Vagina (tissue), 2 donors: Measurements from ENCODE around the gene G2E3. TPM values are rescaled to one million over a fixed set of nuclear protein-coding genes. Genes with fewer than 3 reads are reported as not detected.
"Not testable (repeated sequence)": the region's sequence is repeated elsewhere in the genome, so short reads cannot be mapped to it uniquely, and the experiment has no call there.

Experiments used
- DNase-seq, 2 donors: peaks; one replicate each; pipeline ENCODE4 v3.0.0-alpha.2; 2017; ENCODE audit errors: extremely low spot score in 2 of 2
- H3K27ac ChIP-seq: fragments of 200-600 bp; sonication (generic); one replicate; pipeline ENCODE4 v1.5.1; 2019
- H3K27me3 ChIP-seq: fragments of 200-600 bp; sonication (generic); one replicate; pipeline ENCODE4 v1.5.1; 2019
- H3K36me3 ChIP-seq, 2 donors: fragments of 200-600 bp; sonication (generic); one replicate each; pipeline ENCODE4 v1.5.1; 2017 to 2019
- H3K4me1 ChIP-seq: fragments of 200-600 bp; sonication (generic); one replicate; pipeline ENCODE4 v1.5.1; 2019
- H3K4me3 ChIP-seq, 2 donors: fragments of 200-600 bp; sonication (generic); 1 replicate in 1 of 2; 2 replicates in 1 of 2; pipeline ENCODE4 v1.5.1; 2016 to 2019
- H3K9me3 ChIP-seq: fragments of 200-600 bp; sonication (generic); one replicate; pipeline ENCODE4 v1.5.1; 2019
- POLR2A ChIP-seq, 2 donors: fragments of 450-650 bp; IDR thresholded peaks; one replicate each; pipeline ENCODE4 v1.6.1; 2017; ENCODE audit warnings: antibody characterized with exemption in 2 of 2, mild to moderate bottlenecking in 2 of 2, moderate library complexity in 2 of 2
- POLR2AphosphoS5 ChIP-seq, 2 donors: sonication (generic); formaldehyde crosslinking; IDR thresholded peaks; one replicate each; pipeline ENCODE4 v1.9.0; 2017; ENCODE audit warnings: antibody characterized with exemption in 2 of 2, mild to moderate bottlenecking in 2 of 2, low read depth in 1 of 2; ENCODE audit not compliant: insufficient read depth in 1 of 2
- intact Hi-C: fragments of 100-400 bp; cut with DNase I; formaldehyde crosslinking; loops from one replicate; pipeline ENCODE4 v1.15.1; 2023
- total RNA-seq: library from RNA; depleted of rRNA; stranded (reverse); fragments of >200 nt; gene quantifications from one replicate; pipeline ENCODE4 v1.2.3, GENCODE V29; 2016
- TF ChIP-seq, protein P1 (sequence below), 3 experiments: fragments of 450-650 bp in 2 of 3; fragments of 200-600 bp in 1 of 3; sonication (generic) in 1 of 3; IDR thresholded peaks; one replicate each; pipeline ENCODE4 v1.5.1; 2017 to 2019; ENCODE audit warnings: antibody characterized with exemption in 3 of 3, mild to moderate bottlenecking in 2 of 3, moderate library complexity in 2 of 3

G2E3 gene
- total RNA-seq, 1 donor from 2014 or later: 7.4 TPM

DNA sequence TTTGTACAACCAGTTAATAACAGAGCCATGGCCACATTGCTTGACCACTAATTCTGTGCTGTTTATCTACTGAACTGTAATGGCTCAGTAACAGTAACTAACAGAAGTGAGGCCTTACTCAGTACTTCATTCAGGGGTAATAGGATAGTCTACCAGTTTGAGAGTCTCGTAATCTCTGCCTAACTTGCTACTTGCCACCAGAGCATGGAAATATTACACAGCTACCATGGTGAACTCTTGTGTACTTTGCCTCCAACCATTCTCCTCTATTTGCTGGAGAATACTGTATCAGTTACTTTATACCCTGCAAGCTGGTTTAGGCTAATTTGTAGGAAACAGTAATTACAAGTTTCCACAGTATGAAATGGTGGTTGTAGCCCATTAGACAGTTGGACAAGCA lies 73.8 kb downstream of the G2E3 start:
- no peak for TF ChIP-seq POLR2A (IDR thresholded peaks at IDR 0.05)
- TF ChIP-seq, protein P1, sequence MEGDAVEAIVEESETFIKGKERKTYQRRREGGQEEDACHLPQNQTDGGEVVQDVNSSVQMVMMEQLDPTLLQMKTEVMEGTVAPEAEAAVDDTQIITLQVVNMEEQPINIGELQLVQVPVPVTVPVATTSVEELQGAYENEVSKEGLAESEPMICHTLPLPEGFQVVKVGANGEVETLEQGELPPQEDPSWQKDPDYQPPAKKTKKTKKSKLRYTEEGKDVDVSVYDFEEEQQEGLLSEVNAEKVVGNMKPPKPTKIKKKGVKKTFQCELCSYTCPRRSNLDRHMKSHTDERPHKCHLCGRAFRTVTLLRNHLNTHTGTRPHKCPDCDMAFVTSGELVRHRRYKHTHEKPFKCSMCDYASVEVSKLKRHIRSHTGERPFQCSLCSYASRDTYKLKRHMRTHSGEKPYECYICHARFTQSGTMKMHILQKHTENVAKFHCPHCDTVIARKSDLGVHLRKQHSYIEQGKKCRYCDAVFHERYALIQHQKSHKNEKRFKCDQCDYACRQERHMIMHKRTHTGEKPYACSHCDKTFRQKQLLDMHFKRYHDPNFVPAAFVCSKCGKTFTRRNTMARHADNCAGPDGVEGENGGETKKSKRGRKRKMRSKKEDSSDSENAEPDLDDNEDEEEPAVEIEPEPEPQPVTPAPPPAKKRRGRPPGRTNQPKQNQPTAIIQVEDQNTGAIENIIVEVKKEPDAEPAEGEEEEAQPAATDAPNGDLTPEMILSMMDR (IDR thresholded peaks at IDR 0.05): no peak
- TF ChIP-seq POLR2AphosphoS5 (IDR thresholded peaks at IDR 0.05; ENCODE audit: insufficient read depth in 1 of 2, low read depth in 1 of 2): no peak
- DNase-seq: no peak
- Histone ChIP-seq H3K9me3 (no peaks in the 10 kb centered on the region), H3K27me3 (no peaks in the 10 kb centered on the region), H3K4me3 (no peak overlapping the region), H3K36me3 (peaks cover 0 to 15% of the 10 kb centered on the region in 2 donors), H3K27ac (no peak overlapping the region), H3K4me1 (no peaks in the 10 kb centered on the region)
- intact Hi-C loops: no loop called here

DNA sequence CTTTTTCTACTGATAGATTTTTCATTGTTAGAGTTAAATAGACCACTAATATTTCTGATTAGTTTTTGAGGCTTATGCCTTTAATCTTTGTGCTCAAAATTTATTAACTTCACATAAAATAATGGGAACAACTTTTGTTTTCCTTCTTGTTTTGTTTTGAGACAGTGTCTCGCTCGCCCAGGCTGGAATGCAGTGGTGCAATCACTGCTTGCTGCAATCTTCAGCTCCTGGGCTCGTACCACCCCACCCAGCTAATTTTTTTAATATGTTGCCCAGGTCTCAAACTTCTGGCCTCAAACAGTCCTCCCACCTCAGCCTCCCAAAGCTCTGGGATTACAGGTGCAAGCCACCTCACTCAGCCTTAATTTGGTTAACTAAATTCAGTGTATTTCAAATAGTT lies 80.0 kb downstream of the G2E3 start:
- no peak for DNase-seq
- intact Hi-C loops: no loop called here
- Histone ChIP-seq H3K36me3 (peaks cover 0 to 9% of the 10 kb centered on the region in 2 donors), H3K4me1 (no peaks in the 10 kb centered on the region), H3K9me3 (no peaks in the 10 kb centered on the region), H3K27me3 (no peaks in the 10 kb centered on the region), H3K4me3 (no peak overlapping the region), H3K27ac (no peak overlapping the region)
- TF ChIP-seq POLR2A (IDR thresholded peaks at IDR 0.05) (no peak), POLR2AphosphoS5 (IDR thresholded peaks at IDR 0.05; ENCODE audit: insufficient read depth in 1 of 2, low read depth in 1 of 2) (no peak)
- TF ChIP-seq, protein P1 (IDR thresholded peaks at IDR 0.05): no peak

DNA sequence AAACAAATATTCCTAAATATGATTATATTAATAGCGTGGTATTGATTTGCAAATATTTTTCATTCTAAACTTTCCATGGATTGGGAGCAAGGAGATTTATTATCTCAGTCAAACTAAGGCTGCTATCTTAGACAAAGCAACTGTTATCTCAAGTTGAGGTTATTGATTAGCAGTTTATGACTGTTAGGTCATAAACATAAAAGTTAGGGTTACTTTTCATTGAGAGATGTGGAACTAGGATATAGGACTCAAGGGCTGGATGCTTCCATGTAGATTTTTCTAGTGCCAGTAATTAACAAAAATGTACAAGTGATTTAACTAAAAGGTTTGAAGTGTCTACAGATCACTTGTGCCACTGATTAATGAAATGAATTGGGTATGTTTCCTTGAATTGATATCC lies 82.2 kb downstream of the G2E3 start:
- TF ChIP-seq POLR2A (IDR thresholded peaks at IDR 0.05): no peak
- TF ChIP-seq, protein P1 (IDR thresholded peaks at IDR 0.05): no peak
- TF ChIP-seq POLR2AphosphoS5 (IDR thresholded peaks at IDR 0.05; ENCODE audit: insufficient read depth in 1 of 2, low read depth in 1 of 2): no peak
- Histone ChIP-seq H3K4me1 (no peaks in the 10 kb centered on the region), H3K27me3 (no peaks in the 10 kb centered on the region), H3K36me3 (peaks cover 0 to 20% of the 10 kb centered on the region in 2 donors), H3K4me3 (no peak overlapping the region), H3K9me3 (no peaks in the 10 kb centered on the region), H3K27ac (no peak overlapping the region)
- DNase-seq: no peak
- intact Hi-C loops: no loop called here

DNA sequence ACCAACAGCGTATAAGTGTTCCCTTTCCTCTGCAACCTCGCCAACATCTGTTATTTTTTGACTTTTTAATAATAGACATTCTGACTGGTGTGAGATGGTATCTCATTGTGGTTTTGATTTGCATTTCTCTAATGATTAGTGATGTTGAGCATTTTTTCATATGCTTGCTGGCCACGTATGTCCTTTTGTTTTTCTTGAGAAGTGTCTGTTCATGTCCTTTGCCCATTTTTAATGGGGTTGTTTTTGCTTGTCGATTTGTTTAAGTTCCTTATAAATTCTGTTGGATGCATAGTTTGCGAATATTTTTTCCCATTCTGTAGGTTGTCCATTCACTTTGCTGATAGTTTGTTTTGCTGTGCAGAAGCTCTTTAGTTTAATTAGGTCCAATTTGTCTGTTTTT lies 85.5 kb downstream of the G2E3 start:
- H3K4me1 ChIP-seq, intact Hi-C loops, H3K27me3 ChIP-seq, DNase-seq, H3K4me3 ChIP-seq, H3K9me3 ChIP-seq, H3K27ac ChIP-seq: not testable (repeated sequence)
- H3K36me3 ChIP-seq: peaks cover 0 to 25% of the 10 kb centered on the region in 2 donors

DNA sequence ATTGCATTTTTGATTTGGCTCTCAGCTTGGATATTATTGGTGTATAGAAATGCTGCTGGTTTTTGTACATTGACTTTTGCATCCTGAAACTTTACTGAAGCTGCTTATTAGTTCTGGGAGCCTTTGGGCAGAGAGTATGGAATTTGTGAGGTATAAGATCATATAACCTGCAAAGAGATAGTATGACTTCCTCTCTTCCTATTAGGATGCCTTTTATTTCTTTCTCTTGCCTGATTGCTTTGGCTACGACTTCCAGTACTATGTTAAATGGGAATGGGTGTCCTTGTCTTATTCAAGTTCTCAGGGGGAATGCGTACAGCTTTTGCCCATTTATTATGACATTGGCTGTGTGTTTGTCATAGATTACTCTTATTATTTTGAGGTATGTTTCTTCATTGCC lies 86.6 kb downstream of the G2E3 start:
- no peaks in the 10 kb centered on the region for H3K4me1 ChIP-seq
- intact Hi-C loops: no loop called here
- no peak overlapping the region for H3K4me3 ChIP-seq
- H3K27me3 ChIP-seq: no peaks in the 10 kb centered on the region
- peaks cover 0 to 37% of the 10 kb centered on the region in 2 donors for H3K36me3 ChIP-seq
- no peaks in the 10 kb centered on the region for H3K9me3 ChIP-seq
- no peak for DNase-seq
- H3K27ac ChIP-seq: no peak overlapping the region
- TF ChIP-seq, protein P1 (IDR thresholded peaks at IDR 0.05): no peak
- TF ChIP-seq POLR2AphosphoS5 (IDR thresholded peaks at IDR 0.05; ENCODE audit: insufficient read depth in 1 of 2, low read depth in 1 of 2): no peak
- no peak for TF ChIP-seq POLR2A (IDR thresholded peaks at IDR 0.05)

DNA sequence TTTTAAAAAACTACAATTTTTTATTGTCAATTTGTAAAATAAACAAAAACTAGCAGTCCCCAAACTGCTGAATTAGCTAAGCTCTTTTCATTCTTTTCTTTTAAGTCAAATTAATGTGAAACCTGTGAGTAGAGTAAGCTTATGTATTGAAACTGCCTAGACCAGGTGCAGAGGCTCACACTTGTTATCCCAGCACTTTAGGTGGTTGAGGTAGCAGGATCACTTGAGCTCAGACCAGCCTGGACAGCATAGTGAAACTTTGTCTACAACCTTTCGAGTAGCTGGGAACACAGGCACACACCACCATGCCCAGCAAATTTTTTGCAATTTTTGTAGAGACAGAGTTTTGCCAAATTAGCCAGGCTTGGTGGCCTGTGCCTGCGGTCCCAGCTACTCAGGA lies 89.5 kb downstream of the G2E3 start:
- TF ChIP-seq POLR2A (IDR thresholded peaks at IDR 0.05) (no peak), POLR2AphosphoS5 (IDR thresholded peaks at IDR 0.05; ENCODE audit: insufficient read depth in 1 of 2, low read depth in 1 of 2) (no peak)
- TF ChIP-seq, protein P1 (IDR thresholded peaks at IDR 0.05): no peak
- Histone ChIP-seq H3K4me1 (no peaks in the 10 kb centered on the region), H3K9me3 (no peaks in the 10 kb centered on the region), H3K27ac (no peak overlapping the region), H3K36me3 (peaks cover 0 to 60% of the 10 kb centered on the region in 2 donors), H3K4me3 (no peak overlapping the region), H3K27me3 (no peaks in the 10 kb centered on the region)
- no peak for DNase-seq
- intact Hi-C loops: no loop called here
